HG02840 (cell line): ENCODE results near the gene IL17RA.
"Not testable (repeated sequence)": the region's sequence is repeated elsewhere in the genome, so short reads cannot be mapped to it uniquely, and the experiment has no call there.

Experiments
- ATAC-seq: cut with Tn5 transposase; IDR thresholded peaks from one replicate; pipeline ENCODE4 v1.9.1; 2021; ENCODE audit warnings: mild to moderate bottlenecking, moderate library complexity, moderate number of reproducible peaks; ENCODE audit not compliant: unreplicated experiment, low FRiP score

IL17RA gene

GRCh38 chr22:17118342-17118741 lies 33.5 kb downstream of the IL17RA start:
- ATAC-seq: no peak

- ATAC-seq: no peak
Observed at GRCh38 chr22:17119481-17120202, 34.8 kb downstream of the IL17RA start.

GRCh38 chr22:17120281-17120680 lies 35.5 kb downstream of the IL17RA start:
- no peak for ATAC-seq

- no peak for ATAC-seq
Observed at GRCh38 chr22:17120711-17121232, 36.0 kb downstream of the IL17RA start.

GRCh38 chr22:17121233-17122195 lies 36.7 kb downstream of the IL17RA start, which contains the start of gene TMEM121B:
TSS of gene TMEM121B (minus strand) at chr22:17121360. CDS start at chr22:17121127, 233 bp downstream.
- no peak for ATAC-seq

GRCh38 chr22:17130199-17130598 lies 45.4 kb downstream of the IL17RA start:
- no peak for ATAC-seq

GRCh38 chr22:17131686-17132085 lies 46.9 kb downstream of the IL17RA start:
- ATAC-seq: no peak

GRCh38 chr22:17132112-17132511 lies 47.3 kb downstream of the IL17RA start:
- no peak for ATAC-seq

GRCh38 chr22:17133137-17133536 lies 48.3 kb downstream of the IL17RA start:
- ATAC-seq: no peak

GRCh38 chr22:17135153-17135760 lies 50.5 kb downstream of the IL17RA start:
- no peak for ATAC-seq

GRCh38 chr22:17137170-17137569 lies 52.4 kb downstream of the IL17RA start:
- ATAC-seq: no peak

- ATAC-seq: no peak
Observed at GRCh38 chr22:17137861-17138425, 53.1 kb downstream of the IL17RA start.

- ATAC-seq: no peak
Observed at GRCh38 chr22:17138513-17138912, 53.7 kb downstream of the IL17RA start.

- ATAC-seq: no peak
Observed at GRCh38 chr22:17140022-17140421, 55.2 kb downstream of the IL17RA start.

GRCh38 chr22:17140826-17141766 lies 56.3 kb downstream of the IL17RA start:
- no peak for ATAC-seq

- ATAC-seq: no peak
Observed at GRCh38 chr22:17143101-17143500, 58.3 kb downstream of the IL17RA start.

GRCh38 chr22:17143826-17144225 lies 59.0 kb downstream of the IL17RA start:
- no peak for ATAC-seq

- ATAC-seq: no peak
Observed at GRCh38 chr22:17145021-17145680, 60.4 kb downstream of the IL17RA start.

- ATAC-seq: not testable (repeated sequence)
Observed at GRCh38 chr22:17147458-17147857, 62.7 kb downstream of the IL17RA start.
